Breast epithelium (tissue), 3 donors: Measurements from ENCODE around the gene ASTN1.

Source experiments
- POLR2A ChIP-seq: fragments of 450-650 bp; IDR thresholded peaks from one replicate; pipeline ENCODE4 v1.6.1; 2016; ENCODE audit warnings: antibody characterized with exemption, mild to moderate bottlenecking, moderate library complexity
- POLR2AphosphoS5 ChIP-seq, 3 donors: sonication (generic); formaldehyde crosslinking; IDR thresholded peaks; one replicate each; pipeline ENCODE4 v1.6.1; 2017; ENCODE audit warnings: antibody characterized with exemption in 3 of 3

DNA sequence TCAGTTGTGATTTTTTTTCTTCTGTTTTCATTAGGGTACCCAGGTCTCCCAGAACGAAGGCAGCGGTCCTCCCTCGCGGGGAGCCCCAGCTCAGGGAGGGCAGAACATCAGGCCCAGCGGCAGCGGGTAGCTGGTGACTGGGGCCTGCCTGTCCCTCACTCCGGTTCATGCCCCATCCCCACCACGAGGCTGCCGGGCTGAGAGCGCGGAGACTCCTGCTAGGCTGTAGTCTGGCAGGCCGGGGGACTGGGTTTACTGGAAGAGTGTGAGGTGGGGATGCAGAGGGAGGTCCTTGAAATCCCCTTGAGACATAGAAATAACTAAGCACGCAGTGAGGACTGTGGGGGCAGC, 16.7 kb upstream of the ASTN1 start:
- TF ChIP-seq POLR2A (no peak), POLR2AphosphoS5 (IDR thresholded peaks at IDR 0.05) (no peak)
